RWPE2 (cell line): ENCODE measurements around the gene GRIA4.

Source experiments
- ATAC-seq: fragments of 200-7000 bp; cut with Tn5 transposase; 3 replicates; pipeline ENCODE4 v1.9.1; 2021; ENCODE audit warnings: low read depth
- DNase-seq: peaks from one replicate; pipeline ENCODE4 v3.0.0-alpha.2; 2020; ENCODE audit warnings: low spot score
- H3K27ac ChIP-seq: fragments of 450-650 bp; 2 replicates; pipeline ENCODE4 v1.5.1; 2017; ENCODE audit warnings: mild to moderate bottlenecking; ENCODE audit not compliant: poor library complexity, severe bottlenecking
- H3K27me3 ChIP-seq: fragments of 250-450 bp; sonication (Bioruptor Pico); 2 replicates; pipeline ENCODE4 v1.5.1; 2021; ENCODE audit warnings: mild to moderate bottlenecking, moderate library complexity; ENCODE audit not compliant: insufficient read depth, poor library complexity, severe bottlenecking
- H3K36me3 ChIP-seq: fragments of 250-450 bp; sonication (Bioruptor Pico); 2 replicates; pipeline ENCODE4 v1.5.1; 2020; ENCODE audit warnings: low read depth, mild to moderate bottlenecking, moderate library complexity
- H3K4me1 ChIP-seq: fragments of 250-450 bp; sonication (Bioruptor Pico); 2 replicates; pipeline ENCODE4 v1.5.1; 2021; ENCODE audit warnings: mild to moderate bottlenecking, moderate library complexity; ENCODE audit not compliant: insufficient read depth, poor library complexity, severe bottlenecking
- H3K4me3 ChIP-seq: fragments of 250-450 bp; sonication (Bioruptor Pico); 2 replicates; pipeline ENCODE4 v1.5.1; 2021; ENCODE audit warnings: mild to moderate bottlenecking, moderate library complexity; ENCODE audit not compliant: severe bottlenecking
- H3K9me3 ChIP-seq: fragments of 250-450 bp; sonication (Bioruptor Pico); 2 replicates; pipeline ENCODE4 v1.5.1; 2021; ENCODE audit warnings: mild to moderate bottlenecking, moderate library complexity; ENCODE audit not compliant: severe bottlenecking
- CTCF ChIP-seq: fragments of 450-650 bp; IDR thresholded peaks from one replicate; pipeline ENCODE4 v1.5.1; 2017; ENCODE audit warnings: mild to moderate bottlenecking, moderate library complexity; ENCODE audit not compliant: poor library complexity, severe bottlenecking

The GRIA4 gene

DNA sequence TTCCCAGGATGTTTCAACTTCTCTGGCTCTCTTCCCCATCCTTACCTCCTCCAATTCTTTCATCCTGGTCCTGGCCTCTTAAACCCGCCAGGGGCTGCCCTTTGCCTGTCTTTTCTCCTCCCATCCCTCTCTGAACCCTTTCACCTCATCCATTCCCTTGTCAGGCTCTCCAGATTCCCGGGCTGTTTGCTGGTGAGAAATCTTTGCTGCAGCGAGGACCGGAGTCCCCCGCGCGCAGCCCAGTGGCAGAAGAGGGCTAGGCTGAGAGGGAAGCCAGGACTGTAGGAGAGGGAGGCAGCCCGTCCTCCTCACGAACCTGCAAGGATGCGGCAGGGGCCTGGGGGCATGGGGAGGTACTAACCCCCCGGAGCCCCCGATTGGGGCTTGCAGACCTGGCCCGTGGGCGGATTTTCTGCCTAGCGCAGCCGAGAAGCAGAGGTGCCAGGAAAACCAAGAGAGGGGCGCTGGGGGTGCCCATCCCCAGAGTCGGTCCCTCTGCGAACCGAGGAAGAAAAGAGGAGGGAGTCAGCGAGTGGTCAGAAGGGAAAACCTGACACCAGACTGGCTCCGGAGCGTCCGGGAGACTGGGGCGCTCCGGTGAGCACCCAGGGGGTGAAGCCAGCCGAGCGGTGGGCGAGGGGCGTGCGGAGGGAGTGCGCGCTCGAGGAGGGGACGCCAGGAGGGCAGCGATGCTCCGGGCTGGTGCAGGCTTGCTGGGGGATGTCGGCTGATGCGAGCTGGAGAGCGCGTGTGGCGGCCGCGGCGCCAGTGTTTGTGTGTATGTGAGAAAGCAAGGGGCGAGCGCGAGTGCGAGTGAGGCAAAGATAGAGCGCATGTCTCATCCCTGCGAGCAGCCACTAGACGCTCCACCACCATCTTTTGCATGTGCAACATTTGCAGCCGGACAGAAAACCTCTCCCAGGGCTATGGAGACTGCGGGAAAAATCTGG, at the start of gene GRIA4:
Gene GRIA4 (plus strand): TSS at position 242 of the 950 bp plus-strand sequence. CDS start 925 bp downstream, outside the sequence.
- H3K4me3 ChIP-seq: peak within 1 kb of the TSS; percentile 12
- H3K9me3 ChIP-seq: no peaks in the 10 kb centered on the region
- H3K27me3 ChIP-seq: peaks cover 47% of the 10 kb centered on the region
- ATAC-seq: peak; percentile 70
- no peak for DNase-seq
- H3K27ac ChIP-seq: no peak within 1 kb of the TSS
- TF ChIP-seq CTCF: no peak
- H3K4me1 ChIP-seq: no peaks in the 10 kb centered on the region
- H3K36me3 ChIP-seq: no peaks in the 10 kb centered on the region

GRCh38 chr11:105573091-105573490, 36.8 kb upstream of the GRIA4 start:
- TF ChIP-seq CTCF: no peak

DNA sequence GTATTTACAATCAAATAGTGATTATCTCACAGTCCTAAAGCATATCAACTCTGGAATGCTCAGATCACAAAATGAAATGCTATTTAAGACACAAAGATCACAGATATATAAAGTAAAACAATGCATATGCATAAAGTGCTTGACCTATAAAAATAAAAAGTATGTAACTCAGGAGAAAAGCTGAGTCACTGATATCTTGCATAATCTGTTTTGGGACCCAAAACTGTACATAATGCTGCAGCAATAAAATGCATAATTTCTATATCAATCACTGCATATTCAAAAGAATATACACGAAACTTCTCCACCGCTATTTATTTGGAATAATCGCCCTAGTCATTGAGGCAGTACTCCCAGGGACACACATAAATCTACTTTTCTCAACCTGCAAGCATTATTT, 34.9 kb upstream of the GRIA4 start:
- Histone ChIP-seq H3K9me3 (no peaks in the 10 kb centered on the region), H3K36me3 (no peaks in the 10 kb centered on the region), H3K4me1 (no peaks in the 10 kb centered on the region), H3K27ac (no peak overlapping the region), H3K27me3 (no peaks in the 10 kb centered on the region), H3K4me3 (no peak overlapping the region)
- DNase-seq (no peak), ATAC-seq (no peak)
- no peak for TF ChIP-seq CTCF

More at GRCh38 chr11:105573091-105573490, 36.8 kb upstream of the GRIA4 start:
- DNase-seq (no peak), ATAC-seq (no peak)
- Histone ChIP-seq H3K36me3 (no peaks in the 10 kb centered on the region), H3K4me3 (no peak overlapping the region), H3K9me3 (no peaks in the 10 kb centered on the region), H3K27me3 (no peaks in the 10 kb centered on the region), H3K27ac (no peak overlapping the region), H3K4me1 (no peaks in the 10 kb centered on the region)

- TF ChIP-seq CTCF: no peak
- Histone ChIP-seq H3K4me3 (no peak overlapping the region), H3K4me1 (no peaks in the 10 kb centered on the region), H3K9me3 (no peaks in the 10 kb centered on the region), H3K36me3 (no peaks in the 10 kb centered on the region), H3K27ac (no peak overlapping the region), H3K27me3 (no peaks in the 10 kb centered on the region)
- no peak for DNase-seq
- peak; percentile 64; the same call in 2 of the 3 replicates for ATAC-seq
Measured at GRCh38 chr11:105577641-105578040, 32.2 kb upstream of the GRIA4 start.

DNA sequence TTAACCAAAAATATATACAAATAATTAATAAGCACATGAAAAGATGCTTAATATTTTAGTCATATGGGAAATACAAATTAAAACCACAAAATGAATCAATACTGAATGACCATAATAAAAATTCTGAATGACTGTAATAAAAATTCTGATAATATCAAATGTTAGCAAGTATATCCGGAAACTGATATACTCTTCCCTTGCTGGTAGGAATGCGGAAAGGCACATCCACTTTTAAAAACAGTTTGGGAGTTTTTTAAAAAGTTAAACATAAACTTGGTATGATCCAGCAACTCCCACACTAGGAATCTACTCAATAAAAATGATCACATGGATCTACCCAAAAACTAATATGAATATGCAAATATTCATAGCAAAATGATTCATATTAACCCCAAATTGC, 30.8 kb upstream of the GRIA4 start:
- H3K9me3 ChIP-seq: no peaks in the 10 kb centered on the region
- no peak for ATAC-seq

More for the DNA sequence above, 30.8 kb upstream of the GRIA4 start:
- DNase-seq: no peak
- Histone ChIP-seq H3K4me3 (no peak overlapping the region), H3K4me1 (no peaks in the 10 kb centered on the region), H3K36me3 (no peaks in the 10 kb centered on the region), H3K27ac (no peak overlapping the region), H3K27me3 (no peaks in the 10 kb centered on the region)
- TF ChIP-seq CTCF: no peak
